Measurements from ENCODE around the gene GORASP2. TPM values are rescaled to one million over a fixed set of nuclear protein-coding genes. Genes with fewer than 3 reads are reported as not detected.
"Not testable (repeated sequence)": the region's sequence is repeated elsewhere in the genome, so short reads cannot be mapped to it uniquely, and the experiment has no call there.

Gene GORASP2
- total and polyA plus RNA-seq, 3 experiments from 2014 or later = 70.7 to 101 (median 80.9) TPM

DNA sequence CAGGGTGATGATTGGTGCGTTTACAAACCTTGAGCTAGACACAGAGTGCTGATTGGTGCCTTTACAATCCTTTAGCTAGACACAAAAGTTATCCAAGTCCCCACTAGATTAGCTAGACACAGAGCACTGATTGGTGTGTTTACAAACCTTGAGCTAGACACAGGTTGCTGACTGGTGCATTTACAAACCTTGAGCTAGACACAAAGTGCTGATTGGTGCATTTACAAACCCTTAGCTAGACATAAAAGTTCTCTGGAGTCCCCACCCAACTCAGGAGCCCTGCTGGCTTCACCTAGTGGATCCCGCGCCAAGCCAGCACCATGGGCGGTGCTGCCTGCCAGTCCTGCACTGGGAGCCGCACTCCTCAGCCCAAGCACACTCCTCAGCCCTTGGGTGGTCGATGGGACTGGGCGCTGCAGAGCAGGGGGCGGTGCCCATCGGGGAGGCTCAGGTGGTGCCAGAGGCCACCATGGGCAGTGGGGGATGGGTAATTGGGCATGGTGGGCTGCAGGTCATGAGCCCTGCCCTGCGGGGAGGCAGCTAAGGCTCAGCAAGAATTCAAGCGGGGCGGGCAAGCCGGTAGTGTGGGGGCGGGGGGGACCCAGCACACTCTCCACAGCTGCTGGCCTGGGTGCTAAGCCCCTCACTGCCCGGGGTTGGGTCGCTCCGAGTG lies 13.9 kb upstream of the GORASP2 start:
- peaks cover 7 to 17% of the 10 kb centered on the region in 2 donors for H3K27me3 Mint-ChIP-seq
- CTCF ChIA-PET = interaction anchor here (0.9 to 1.3 kb wide), 1 partner anchor 14 kb away, joined by 6 read pairs; the partner anchor contains the start of gene GORASP2
- H3K4me1 Mint-ChIP-seq; H3K27me3 ChIP-seq (ENCODE audit: insufficient read depth, low read length, poor library complexity, severe bottlenecking); H3K4me3 ChIP-seq (ENCODE audit: low read length); H3K27ac Mint-ChIP-seq; H3K27ac ChIP-seq (ENCODE audit: low read depth, low read length); H3K9me3 ChIP-seq (ENCODE audit: low read length); H3K4me3 Mint-ChIP-seq; DNase-seq; H3K4me1 ChIP-seq (ENCODE audit: insufficient read depth, low read length); POLR2A ChIA-PET; H3K36me3 ChIP-seq (ENCODE audit: insufficient read depth, low read length): not testable (repeated sequence)
- H3K36me3 Mint-ChIP-seq = peaks cover 8 to 30% (median 12%) of the 10 kb centered on the region in 3 donors
- H3K9me3 Mint-ChIP-seq = peaks cover 33 to 53% (median 52%) of the 10 kb centered on the region in 5 donors

DNA sequence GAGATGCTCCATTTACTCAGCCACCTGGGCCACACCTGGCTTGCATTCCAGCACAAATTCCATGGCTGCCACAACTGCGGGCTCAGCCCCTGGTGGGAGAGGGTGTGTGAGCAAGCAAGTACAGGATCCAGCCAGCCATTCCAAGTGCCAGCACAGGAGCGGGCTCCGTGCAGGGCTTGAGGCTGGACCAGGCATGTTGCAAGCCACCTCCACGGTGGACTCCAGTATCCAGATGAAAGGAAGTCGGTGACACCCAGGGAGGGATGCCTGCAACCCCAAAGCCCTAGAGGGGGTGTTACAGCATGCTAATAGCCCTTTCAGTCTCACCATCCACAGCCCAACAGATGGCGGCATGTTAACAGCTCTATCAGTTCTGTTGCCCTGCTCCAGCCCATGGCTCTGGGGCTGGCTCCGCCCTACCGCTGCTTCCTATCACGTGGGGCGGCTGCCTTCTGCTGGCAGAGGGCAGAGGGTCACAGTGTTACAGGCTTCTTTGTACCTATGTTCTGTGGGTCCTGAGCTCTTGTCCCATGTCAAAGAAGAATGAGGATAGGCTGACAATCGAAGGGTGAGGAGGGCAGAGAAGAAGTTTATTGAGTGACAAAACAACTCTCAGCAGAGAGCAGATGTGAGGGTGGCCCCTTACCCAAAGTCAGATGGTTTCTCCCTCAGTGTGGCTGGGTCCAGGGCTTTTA lies 11.7 kb upstream of the GORASP2 start:
- CTCF ChIA-PET = interaction anchor here (1.6 kb wide), 1 partner anchor 12 kb away, joined by 6 read pairs; the partner anchor contains the start of gene GORASP2
- Histone ChIP-seq H3K9me3 (ENCODE audit: low read length) (no peaks in the 10 kb centered on the region), H3K27ac (ENCODE audit: low read depth, low read length) (no peak overlapping the region), H3K4me3 (ENCODE audit: low read length) (no peak overlapping the region), H3K4me1 (ENCODE audit: insufficient read depth, low read length) (no peaks in the 10 kb centered on the region), H3K36me3 (ENCODE audit: insufficient read depth, low read length) (no peaks in the 10 kb centered on the region), H3K27me3 (ENCODE audit: insufficient read depth, low read length, poor library complexity, severe bottlenecking) (no peaks in the 10 kb centered on the region)
- Mint-ChIP-seq H3K4me3 (no peak overlapping the region), H3K27me3 (peaks cover 7 to 17% of the 10 kb centered on the region in 2 donors), H3K4me1 (no peaks in the 10 kb centered on the region), H3K27ac (no peak overlapping the region), H3K9me3 (peaks cover 14 to 32% (median 31%) of the 10 kb centered on the region in 5 donors), H3K36me3 (peaks cover 8 to 30% (median 12%) of the 10 kb centered on the region in 3 donors)
- no peak for DNase-seq
- POLR2A ChIA-PET = no interaction called here

DNA sequence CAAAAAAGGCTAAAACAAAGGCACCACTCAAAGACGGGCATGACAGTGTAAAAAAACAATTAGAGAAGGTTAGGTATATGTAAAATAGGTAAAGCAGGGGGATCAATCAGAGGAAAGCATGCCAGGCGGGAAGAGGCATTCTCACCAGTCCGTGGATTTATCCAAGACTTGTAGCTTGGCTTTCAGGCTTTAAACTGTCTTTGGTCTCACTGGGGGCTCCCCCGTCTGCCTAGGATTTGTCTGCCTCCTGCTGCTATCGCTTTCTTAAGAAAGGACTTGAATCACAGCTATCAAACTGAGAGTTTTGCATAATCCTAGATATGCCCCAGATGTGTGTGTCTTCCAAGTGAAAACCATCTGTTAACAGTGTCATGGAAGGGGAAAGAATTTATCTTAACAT lies 11.1 kb upstream of the GORASP2 start:
- peaks cover 5 to 29% (median 9%) of the 10 kb centered on the region in 3 donors for H3K36me3 Mint-ChIP-seq
- H3K27me3 Mint-ChIP-seq = peaks cover 7 to 15% of the 10 kb centered on the region in 2 donors
- no peak overlapping the region for H3K4me3 Mint-ChIP-seq
- H3K4me3 ChIP-seq (ENCODE audit: low read length) = no peak overlapping the region
- H3K9me3 ChIP-seq (ENCODE audit: low read length) = no peaks in the 10 kb centered on the region
- H3K9me3 Mint-ChIP-seq = peaks cover 11 to 27% (median 26%) of the 10 kb centered on the region in 5 donors
- no peak overlapping the region for H3K27ac ChIP-seq (ENCODE audit: low read depth, low read length)
- H3K36me3 ChIP-seq (ENCODE audit: insufficient read depth, low read length) = no peaks in the 10 kb centered on the region
- no peaks in the 10 kb centered on the region for H3K4me1 ChIP-seq (ENCODE audit: insufficient read depth, low read length)
- POLR2A ChIA-PET = no interaction called here
- CTCF ChIA-PET = interaction anchor here (1.6 kb wide), 1 partner anchor 11 kb away, joined by 6 read pairs; the partner anchor contains the start of gene GORASP2
- no peaks in the 10 kb centered on the region for H3K4me1 Mint-ChIP-seq
- H3K27me3 ChIP-seq (ENCODE audit: insufficient read depth, low read length, poor library complexity, severe bottlenecking) = no peaks in the 10 kb centered on the region
- no peak for DNase-seq
- H3K27ac Mint-ChIP-seq = no peak overlapping the region

DNA sequence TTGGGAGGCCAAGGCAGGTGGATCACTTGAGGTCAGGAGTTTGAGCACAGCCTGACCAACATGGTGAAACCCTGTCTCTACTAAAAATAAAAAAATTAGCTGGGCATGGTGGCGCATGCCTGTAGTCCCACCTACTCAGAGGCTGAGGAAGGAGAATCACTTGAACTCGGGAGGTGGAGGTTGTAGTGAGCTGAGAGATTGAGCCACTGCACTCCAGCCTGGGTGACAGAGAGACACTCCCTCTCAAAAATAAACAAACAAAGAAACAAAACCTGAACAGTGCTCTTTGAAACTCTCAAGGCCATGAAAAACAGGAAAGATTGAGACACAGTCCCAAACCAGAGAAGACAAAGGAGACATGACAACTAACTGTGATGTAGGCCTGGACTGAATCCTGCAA lies 7.2 kb upstream of the GORASP2 start:
- H3K36me3 ChIP-seq (ENCODE audit: insufficient read depth, low read length); H3K4me3 Mint-ChIP-seq; POLR2A ChIA-PET; DNase-seq; H3K27ac Mint-ChIP-seq; H3K9me3 ChIP-seq (ENCODE audit: low read length); H3K27ac ChIP-seq (ENCODE audit: low read depth, low read length); H3K4me3 ChIP-seq (ENCODE audit: low read length); H3K27me3 Mint-ChIP-seq; H3K27me3 ChIP-seq (ENCODE audit: insufficient read depth, low read length, poor library complexity, severe bottlenecking); H3K4me1 ChIP-seq (ENCODE audit: insufficient read depth, low read length); H3K9me3 Mint-ChIP-seq; H3K4me1 Mint-ChIP-seq: not testable (repeated sequence)
- CTCF ChIA-PET = interaction anchor here (1.0 kb wide), 1 partner anchor 49 kb away, joined by 3 read pairs; no protein-coding TSS in a partner anchor
- peaks cover 0 to 12% (median 7%) of the 10 kb centered on the region in 3 donors for H3K36me3 Mint-ChIP-seq

DNA sequence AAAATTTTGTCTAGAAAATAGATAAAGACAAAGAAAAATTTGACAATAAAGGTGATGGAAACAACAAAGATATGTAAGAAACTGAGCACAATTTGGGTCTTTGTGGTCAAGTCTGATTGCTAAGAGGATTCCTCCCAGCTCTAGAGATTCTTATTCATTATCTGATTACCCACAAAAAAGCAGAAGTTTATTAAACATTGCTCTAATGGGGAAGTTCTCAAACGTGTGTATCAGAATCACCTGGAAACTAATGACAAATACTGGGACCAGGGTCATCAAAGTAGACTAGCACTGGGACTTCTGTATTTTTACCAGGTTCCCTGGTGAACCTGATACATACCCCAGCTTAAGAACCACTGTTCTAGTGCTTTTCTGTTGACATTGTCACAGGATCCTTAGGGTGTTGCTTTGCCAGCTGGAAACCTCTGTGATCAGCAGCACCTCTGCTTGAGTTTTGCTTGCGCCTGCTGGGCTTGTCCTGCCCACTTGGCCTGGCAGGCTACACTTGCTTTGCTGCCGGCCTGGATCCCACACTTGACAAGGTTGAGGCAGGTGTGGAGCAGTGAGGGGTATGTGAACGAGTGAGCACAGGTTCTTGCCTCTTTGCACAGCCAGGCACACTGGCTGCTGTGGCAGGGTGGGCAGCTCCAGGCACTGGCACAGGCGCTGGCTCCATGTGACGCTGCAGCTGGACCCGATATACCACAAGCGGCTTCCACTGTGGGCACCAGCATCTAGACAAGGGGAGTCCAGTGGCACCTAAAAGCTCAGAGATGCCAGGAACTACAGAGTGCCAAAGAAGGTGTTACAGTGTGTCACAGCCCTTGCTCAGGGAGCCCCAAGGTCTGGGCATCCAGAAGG lies 6.2 kb upstream of the GORASP2 start:
- H3K27me3 Mint-ChIP-seq = no peaks in the 10 kb centered on the region
- POLR2A ChIA-PET = no interaction called here
- Histone ChIP-seq H3K36me3 (ENCODE audit: insufficient read depth, low read length) (no peaks in the 10 kb centered on the region), H3K4me1 (ENCODE audit: insufficient read depth, low read length) (peaks cover 2% of the 10 kb centered on the region), H3K9me3 (ENCODE audit: low read length) (no peaks in the 10 kb centered on the region), H3K27me3 (ENCODE audit: insufficient read depth, low read length, poor library complexity, severe bottlenecking) (no peaks in the 10 kb centered on the region), H3K4me3 (ENCODE audit: low read length) (no peak overlapping the region), H3K27ac (ENCODE audit: low read depth, low read length) (no peak overlapping the region)
- CTCF ChIA-PET = interaction anchor here (1.0 to 1.4 kb wide), 3 partner anchors 17 to 493 kb away, joined by 3 to 4 read pairs (median 3); no protein-coding TSS in a partner anchor
- H3K4me3 Mint-ChIP-seq = no peak overlapping the region
- DNase-seq = no peak
- peaks cover 0 to 4% (median 0%) of the 10 kb centered on the region in 5 donors for H3K9me3 Mint-ChIP-seq
- H3K4me1 Mint-ChIP-seq = peaks cover 0 to 2% (median 1%) of the 10 kb centered on the region in 3 donors
- H3K27ac Mint-ChIP-seq = no peak overlapping the region
- peaks cover 0 to 12% (median 5%) of the 10 kb centered on the region in 3 donors for H3K36me3 Mint-ChIP-seq

DNA sequence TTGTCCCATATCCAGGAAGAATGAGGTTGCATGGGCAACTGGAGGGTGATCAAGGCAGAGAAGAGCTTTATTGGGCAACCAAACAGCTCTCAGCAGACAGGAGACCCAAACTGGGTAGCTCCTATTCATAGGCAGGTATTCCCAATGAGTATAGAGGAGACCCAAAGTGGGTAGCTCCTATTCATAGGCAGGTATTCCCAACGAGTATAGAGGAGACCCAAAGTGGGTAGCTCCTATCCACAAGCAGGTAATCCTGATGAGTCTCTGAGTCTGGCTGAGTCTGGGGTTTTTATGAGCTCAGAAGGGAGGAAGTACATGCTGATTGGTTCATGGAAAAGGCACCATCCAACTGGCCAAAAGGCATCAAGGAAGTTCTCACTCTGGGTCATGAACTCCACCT lies 5.3 kb upstream of the GORASP2 start:
- Mint-ChIP-seq H3K4me1 (peaks cover 9 to 11% (median 11%) of the 10 kb centered on the region in 3 donors), H3K9me3 (no peaks in the 10 kb centered on the region), H3K27me3 (no peaks in the 10 kb centered on the region), H3K4me3 (peak overlapping the region in 1 of 7 donors; percentile 45), H3K36me3 (peaks cover 0 to 10% (median 5%) of the 10 kb centered on the region in 3 donors), H3K27ac (no peak overlapping the region)
- Histone ChIP-seq H3K9me3 (ENCODE audit: low read length) (no peaks in the 10 kb centered on the region), H3K36me3 (ENCODE audit: insufficient read depth, low read length) (no peaks in the 10 kb centered on the region), H3K4me3 (ENCODE audit: low read length) (no peak overlapping the region), H3K27ac (ENCODE audit: low read depth, low read length) (no peak overlapping the region), H3K4me1 (ENCODE audit: insufficient read depth, low read length) (peaks cover 10% of the 10 kb centered on the region), H3K27me3 (ENCODE audit: insufficient read depth, low read length, poor library complexity, severe bottlenecking) (no peaks in the 10 kb centered on the region)
- ChIA-PET CTCF (interaction anchor here (1.4 kb wide), 3 partner anchors 18 to 492 kb away, joined by 3 to 4 read pairs (median 3); no protein-coding TSS in a partner anchor), POLR2A (no interaction called here)
- no peak for DNase-seq

DNA sequence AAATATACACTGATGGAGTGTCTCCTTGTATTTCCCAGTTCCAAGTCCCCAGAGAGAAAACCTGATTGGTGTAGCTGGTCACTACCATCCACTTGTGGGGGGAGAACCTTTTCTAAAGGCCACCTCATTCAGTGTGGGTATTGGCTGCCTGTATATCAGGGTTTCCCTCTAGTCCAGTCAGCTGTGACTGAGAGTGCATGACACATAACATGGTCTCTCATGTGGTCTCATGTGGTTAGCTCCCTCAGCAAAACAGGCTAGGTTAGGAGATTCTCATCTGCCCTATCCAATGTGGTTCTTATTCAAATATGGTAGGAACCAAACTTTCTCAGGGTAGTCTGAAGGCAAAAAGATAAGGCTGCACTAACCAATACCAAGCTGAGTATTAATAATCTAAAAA lies 4.1 kb upstream of the GORASP2 start:
- Histone ChIP-seq H3K4me3 (ENCODE audit: low read length) (no peak overlapping the region), H3K27me3 (ENCODE audit: insufficient read depth, low read length, poor library complexity, severe bottlenecking) (no peaks in the 10 kb centered on the region), H3K36me3 (ENCODE audit: insufficient read depth, low read length) (no peaks in the 10 kb centered on the region), H3K4me1 (ENCODE audit: insufficient read depth, low read length) (peaks cover 10% of the 10 kb centered on the region), H3K27ac (ENCODE audit: low read depth, low read length) (no peak overlapping the region), H3K9me3 (ENCODE audit: low read length) (no peaks in the 10 kb centered on the region)
- ChIA-PET POLR2A (no interaction called here), CTCF (interaction anchor here (0.6 to 1.4 kb wide), 2 partner anchors 18 to 52 kb away, joined by 3 read pairs; no protein-coding TSS in a partner anchor)
- Mint-ChIP-seq H3K27ac (no peak overlapping the region), H3K9me3 (no peaks in the 10 kb centered on the region), H3K4me1 (peaks cover 10 to 14% (median 12%) of the 10 kb centered on the region in 3 donors), H3K36me3 (peaks cover 0 to 5% (median 4%) of the 10 kb centered on the region in 3 donors), H3K27me3 (no peaks in the 10 kb centered on the region), H3K4me3 (no peak overlapping the region)
- no peak for DNase-seq

Measured in CD8-positive, alpha-beta memory T cell (primary cell).